ENCODE results near the gene CCDC183.

CCDC183 gene

DNA sequence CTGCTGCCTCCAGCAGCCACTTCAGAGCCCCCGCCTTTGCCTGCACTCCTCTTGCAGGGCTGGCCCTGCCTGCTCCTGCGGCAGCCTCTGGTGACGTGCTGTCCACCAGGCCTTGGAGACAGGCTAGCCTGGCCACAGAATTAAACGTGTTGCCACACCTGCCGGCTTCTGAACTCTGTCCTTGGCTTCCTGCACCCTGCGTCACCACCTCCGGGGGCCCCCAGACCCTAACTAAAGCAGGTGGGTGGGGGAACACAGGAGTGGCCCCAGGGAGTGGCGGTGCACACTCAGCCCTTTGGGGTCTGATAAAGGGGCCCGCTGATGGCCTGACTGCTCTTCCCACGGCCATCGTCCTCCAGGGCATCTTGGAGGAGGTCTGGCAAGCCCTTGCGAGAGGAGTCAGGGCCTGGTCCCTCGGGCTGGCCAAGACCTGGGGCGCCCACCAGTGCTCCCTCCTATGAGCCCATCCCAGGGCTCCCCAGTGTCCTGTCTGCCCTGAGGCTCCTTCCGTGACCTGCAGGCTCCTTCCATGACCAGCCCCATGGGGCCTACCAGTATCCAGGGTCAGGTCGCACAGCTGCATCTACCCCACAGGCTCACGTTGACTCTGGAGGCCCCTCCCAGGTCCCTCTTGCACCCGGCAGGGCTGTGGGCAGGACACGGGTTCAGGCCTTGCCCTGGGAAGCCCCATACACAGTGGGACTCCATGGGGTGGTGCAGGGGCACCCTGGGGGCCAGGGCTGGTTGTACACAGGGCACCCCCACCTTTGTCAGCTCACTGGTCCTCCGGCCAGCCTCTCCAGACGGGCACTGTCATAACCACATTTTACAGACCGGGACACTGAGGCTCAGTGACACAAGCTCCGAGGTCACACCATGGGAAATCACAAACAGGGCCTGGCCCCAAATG lies 55.0 kb downstream of the CCDC183 start:
- no peak overlapping the region for H3K4me3 ChIP-seq (ENCODE audit: control insufficient read depth, low read depth, low read length)
- no peak for DNase-seq (ENCODE audit: low read depth)
- TF ChIP-seq, protein P1, sequence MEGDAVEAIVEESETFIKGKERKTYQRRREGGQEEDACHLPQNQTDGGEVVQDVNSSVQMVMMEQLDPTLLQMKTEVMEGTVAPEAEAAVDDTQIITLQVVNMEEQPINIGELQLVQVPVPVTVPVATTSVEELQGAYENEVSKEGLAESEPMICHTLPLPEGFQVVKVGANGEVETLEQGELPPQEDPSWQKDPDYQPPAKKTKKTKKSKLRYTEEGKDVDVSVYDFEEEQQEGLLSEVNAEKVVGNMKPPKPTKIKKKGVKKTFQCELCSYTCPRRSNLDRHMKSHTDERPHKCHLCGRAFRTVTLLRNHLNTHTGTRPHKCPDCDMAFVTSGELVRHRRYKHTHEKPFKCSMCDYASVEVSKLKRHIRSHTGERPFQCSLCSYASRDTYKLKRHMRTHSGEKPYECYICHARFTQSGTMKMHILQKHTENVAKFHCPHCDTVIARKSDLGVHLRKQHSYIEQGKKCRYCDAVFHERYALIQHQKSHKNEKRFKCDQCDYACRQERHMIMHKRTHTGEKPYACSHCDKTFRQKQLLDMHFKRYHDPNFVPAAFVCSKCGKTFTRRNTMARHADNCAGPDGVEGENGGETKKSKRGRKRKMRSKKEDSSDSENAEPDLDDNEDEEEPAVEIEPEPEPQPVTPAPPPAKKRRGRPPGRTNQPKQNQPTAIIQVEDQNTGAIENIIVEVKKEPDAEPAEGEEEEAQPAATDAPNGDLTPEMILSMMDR (conservative IDR thresholded peaks at IDR 0.05; ENCODE audit: control insufficient read depth, insufficient read depth, low read depth, low read length) = no peak

- no peak within 1 kb of the TSS for H3K4me3 ChIP-seq (ENCODE audit: control insufficient read depth, low read depth, low read length)
- TF ChIP-seq, protein P1 (conservative IDR thresholded peaks at IDR 0.05; ENCODE audit: control insufficient read depth, insufficient read depth, low read depth, low read length) = no peak
- no peak for DNase-seq (ENCODE audit: low read depth)
Measured at GRCh38 chr9:136851941-136852663, 56.0 kb downstream of the CCDC183 start, which contains the start of gene MAMDC4. Gene MAMDC4, plus strand, starts transcription at chr9:136852346. Its CDS starts 71 bp downstream, at chr9:136852417.

DNA sequence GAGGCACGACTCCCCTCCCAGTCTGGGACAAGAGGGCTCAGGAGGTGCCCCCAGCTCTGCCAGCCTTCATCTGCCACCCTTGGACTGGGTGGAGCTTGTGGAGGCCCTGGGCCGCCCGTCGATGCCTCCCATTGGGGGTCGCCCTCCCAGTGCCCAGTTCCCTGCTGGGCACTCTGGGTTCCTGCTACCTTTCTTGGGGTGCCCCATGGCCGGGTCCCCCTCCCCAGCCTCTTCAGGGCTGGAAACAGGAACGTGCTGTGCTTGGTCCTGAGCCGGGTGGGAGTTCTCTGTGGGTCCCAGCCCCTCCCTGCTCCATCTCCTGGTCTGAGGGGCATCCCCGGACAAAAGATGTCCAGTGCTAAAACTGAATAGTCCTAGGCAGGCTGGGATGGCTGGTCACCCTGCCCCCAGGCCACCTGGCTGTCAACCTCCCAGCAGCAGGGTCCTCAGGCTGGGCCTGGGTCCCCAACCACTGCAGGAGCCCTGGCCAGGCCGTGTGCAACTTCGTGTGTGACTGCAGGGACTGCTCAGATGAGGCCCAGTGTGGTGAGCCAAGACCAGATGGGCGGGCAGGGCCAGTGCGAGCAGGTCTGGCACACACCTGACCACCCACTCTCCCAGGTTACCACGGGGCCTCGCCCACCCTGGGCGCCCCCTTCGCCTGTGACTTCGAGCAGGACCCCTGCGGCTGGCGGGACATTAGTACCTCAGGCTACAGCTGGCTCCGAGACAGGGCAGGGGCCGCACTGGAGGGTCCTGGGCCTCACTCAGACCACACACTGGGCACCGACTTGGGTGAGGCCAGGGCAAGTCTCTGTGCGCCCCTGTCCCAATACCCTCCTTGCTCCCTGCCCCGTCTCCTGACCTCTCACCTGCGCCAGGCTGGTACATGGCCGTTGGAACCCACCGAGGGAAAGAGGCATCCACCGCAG lies 56.8 kb downstream of the CCDC183 start:
- H3K4me3 ChIP-seq (ENCODE audit: control insufficient read depth, low read depth, low read length) = no peak overlapping the region
- TF ChIP-seq, protein P1 (conservative IDR thresholded peaks at IDR 0.05; ENCODE audit: control insufficient read depth, insufficient read depth, low read depth, low read length) = no peak
- DNase-seq (ENCODE audit: low read depth) = no peak

DNA sequence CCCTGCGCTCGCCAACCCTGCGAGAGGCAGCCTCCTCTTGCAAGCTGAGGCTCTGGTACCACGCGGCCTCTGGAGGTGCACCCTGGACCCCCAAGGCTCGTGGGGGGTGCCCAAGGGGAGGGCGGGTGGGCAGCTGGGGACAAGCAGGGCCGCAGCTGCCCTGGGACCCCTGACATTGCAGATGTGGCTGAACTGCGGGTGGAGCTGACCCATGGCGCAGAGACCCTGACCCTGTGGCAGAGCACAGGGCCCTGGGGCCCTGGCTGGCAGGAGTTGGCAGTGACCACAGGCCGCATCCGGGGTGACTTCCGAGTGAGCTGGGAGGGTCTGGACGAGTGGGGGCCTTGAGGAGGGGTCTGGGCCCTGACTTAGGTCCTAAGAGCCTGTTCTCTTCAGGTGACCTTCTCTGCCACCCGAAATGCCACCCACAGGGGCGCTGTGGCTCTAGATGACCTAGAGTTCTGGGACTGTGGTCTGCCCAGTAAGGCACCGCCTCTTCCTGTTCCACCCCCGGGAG lies 57.5 kb downstream of the CCDC183 start:
- TF ChIP-seq, protein P1 (conservative IDR thresholded peaks at IDR 0.05; ENCODE audit: control insufficient read depth, insufficient read depth, low read depth, low read length) = no peak
- no peak for DNase-seq (ENCODE audit: low read depth)

DNA sequence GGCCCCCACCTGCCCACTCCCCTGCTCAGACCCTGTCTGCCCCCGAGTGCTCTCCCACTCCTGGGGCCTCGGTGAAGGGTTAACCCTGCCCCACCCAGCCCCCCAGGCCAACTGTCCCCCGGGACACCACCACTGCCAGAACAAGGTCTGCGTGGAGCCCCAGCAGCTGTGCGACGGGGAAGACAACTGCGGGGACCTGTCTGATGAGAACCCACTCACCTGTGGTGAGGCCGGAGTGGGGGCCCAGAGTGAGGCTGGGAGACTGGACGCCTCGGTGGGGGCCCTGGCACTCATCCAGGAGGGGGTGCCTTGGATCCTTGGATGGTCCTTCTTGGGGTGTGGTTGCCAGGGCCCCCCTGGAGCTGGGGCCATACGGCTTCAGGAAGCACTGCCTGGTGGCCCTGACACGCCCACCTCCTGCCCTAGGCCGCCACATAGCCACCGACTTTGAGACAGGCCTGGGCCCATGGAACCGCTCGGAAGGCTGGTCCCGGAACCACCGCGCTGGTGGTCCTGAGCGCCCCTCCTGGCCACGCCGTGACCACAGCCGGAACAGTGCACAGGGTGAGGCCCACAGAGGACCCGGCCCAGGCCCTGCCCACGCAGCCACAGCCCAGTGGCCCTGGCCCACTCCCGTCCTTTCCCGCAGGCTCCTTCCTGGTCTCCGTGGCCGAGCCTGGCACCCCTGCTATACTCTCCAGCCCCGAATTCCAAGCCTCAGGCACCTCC lies 58.1 kb downstream of the CCDC183 start:
- DNase-seq (ENCODE audit: low read depth) = no peak
- TF ChIP-seq, protein P1 (conservative IDR thresholded peaks at IDR 0.05; ENCODE audit: control insufficient read depth, insufficient read depth, low read depth, low read length) = no peak
- no peak overlapping the region for H3K4me3 ChIP-seq (ENCODE audit: control insufficient read depth, low read depth, low read length)

More for the DNA sequence above, 57.5 kb downstream of the CCDC183 start:
- H3K4me3 ChIP-seq (ENCODE audit: control insufficient read depth, low read depth, low read length) = no peak overlapping the region
